T-helper 17 cell (primary cell): Measurements from ENCODE around the gene ZCCHC24. TPM values are rescaled to one million over a fixed set of nuclear protein-coding genes. Genes with fewer than 3 reads are reported as not detected.

Experiments used
- ATAC-seq: fragments of 150-1000 bp; cut with Tn5 transposase; 2 replicates; pipeline ENCODE4 v1.10.0; 2021; ENCODE audit warnings: mild to moderate bottlenecking, moderate library complexity
- DNase-seq, 3 donors: peaks; one replicate each; pipeline versions ENCODE4 v3.0.0 to v3.0.0-alpha.2; 2020 to 2021
- H3K9me3 ChIP-seq: one replicate; pipeline ENCODE4 v1.7.0; 2013; ENCODE audit warnings: low read length, mild to moderate bottlenecking; ENCODE audit not compliant: control insufficient read depth, poor library complexity, severe bottlenecking
- H3K27ac Mint-ChIP-seq: one replicate; pipeline ENCODE4 v1.8.0; 2022; ENCODE audit warnings: mild to moderate bottlenecking, moderate library complexity, mixed read lengths
- H3K27me3 Mint-ChIP-seq: one replicate; pipeline ENCODE4 v1.8.0; 2022; ENCODE audit warnings: mixed read lengths
- H3K36me3 Mint-ChIP-seq: one replicate; pipeline ENCODE4 v1.8.0; 2022; ENCODE audit warnings: low read depth, mixed read lengths
- H3K4me1 Mint-ChIP-seq: one replicate; pipeline ENCODE4 v1.8.0; 2022; ENCODE audit warnings: mild to moderate bottlenecking, mixed read lengths
- H3K4me3 Mint-ChIP-seq: one replicate; pipeline ENCODE4 v1.8.0; 2022; ENCODE audit warnings: mild to moderate bottlenecking, moderate library complexity, mixed read lengths
- total RNA-seq, 4 donors: library from RNA in 2 of 4; stranded (reverse) in 2 of 4; gene quantifications; one replicate each; pipeline ENCODE4 v1.2.3 and lab custom pipeline; 2022 to 2026

Gene ZCCHC24
- total RNA-seq, 2 donors from 2014 or later: 1.1 to 1.3 TPM

DNA sequence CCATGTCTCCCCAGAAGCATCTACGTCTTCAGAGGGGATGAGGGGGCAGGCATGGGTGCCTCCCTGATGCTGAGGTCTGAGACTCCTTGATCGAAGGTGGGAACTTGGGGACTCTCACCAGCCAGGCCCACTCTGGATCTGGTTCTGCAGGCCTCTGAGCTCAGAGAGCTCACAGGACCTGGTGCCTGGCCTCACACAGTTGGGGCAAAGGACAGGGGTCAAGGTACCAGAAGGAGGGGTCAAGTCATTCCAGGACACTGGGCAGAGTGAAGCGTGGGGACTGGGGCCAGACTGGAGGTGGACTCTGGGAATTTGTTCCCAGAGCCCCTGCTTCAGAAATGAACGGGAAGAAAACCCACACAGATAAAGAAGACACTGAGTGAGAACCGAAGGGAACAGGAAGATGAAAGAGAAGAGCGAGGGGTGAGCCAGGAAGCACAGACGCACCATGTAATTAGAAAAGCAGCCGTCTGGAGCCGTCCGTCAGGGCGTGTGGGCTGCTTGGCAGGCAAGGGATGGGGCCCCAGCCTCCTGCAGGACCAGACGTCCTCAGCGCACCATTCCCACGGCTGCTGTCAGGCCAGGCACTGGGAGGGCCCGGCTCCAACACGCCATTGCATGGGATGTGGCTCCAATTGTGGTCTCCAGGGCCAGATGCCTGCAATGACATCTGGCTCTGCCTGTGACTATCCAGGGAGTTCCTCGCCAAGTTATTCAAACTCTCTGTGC is 47.7 kb downstream of the ZCCHC24 start:
- peaks cover 14% of the 10 kb centered on the region for H3K4me1 Mint-ChIP-seq
- peaks cover 5% of the 10 kb centered on the region for H3K27me3 Mint-ChIP-seq
- H3K9me3 ChIP-seq: no peaks in the 10 kb centered on the region
- ATAC-seq: no peak
- peaks cover 2% of the 10 kb centered on the region for H3K36me3 Mint-ChIP-seq
- no peak for DNase-seq
- H3K4me3 Mint-ChIP-seq: no peak overlapping the region
- H3K27ac Mint-ChIP-seq: no peak overlapping the region

DNA sequence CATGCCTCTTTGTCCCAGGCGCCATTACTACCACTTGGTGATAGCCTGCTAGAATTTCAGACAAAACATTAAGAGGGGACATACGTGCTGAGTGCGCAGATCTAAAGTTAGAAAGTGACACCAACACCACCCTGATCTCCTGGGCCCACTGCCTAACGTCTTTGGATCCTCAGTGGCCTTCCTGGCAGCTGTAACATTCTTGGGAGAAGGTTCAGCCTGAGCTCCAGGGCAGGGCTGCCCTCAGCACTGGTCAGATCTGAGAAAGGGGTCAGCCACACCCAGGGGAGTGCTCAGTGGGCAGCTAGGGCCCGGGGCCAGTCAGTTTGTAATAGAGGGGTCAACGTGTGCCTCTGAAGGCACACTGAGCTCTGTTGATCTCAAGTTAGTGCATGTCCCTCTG is 48.4 kb downstream of the ZCCHC24 start:
- Mint-ChIP-seq H3K4me3 (no peak overlapping the region), H3K27me3 (peaks cover 5% of the 10 kb centered on the region), H3K4me1 (peaks cover 14% of the 10 kb centered on the region), H3K36me3 (peaks cover 2% of the 10 kb centered on the region), H3K27ac (no peak overlapping the region)
- no peaks in the 10 kb centered on the region for H3K9me3 ChIP-seq
- ATAC-seq (no peak), DNase-seq (no peak)

DNA sequence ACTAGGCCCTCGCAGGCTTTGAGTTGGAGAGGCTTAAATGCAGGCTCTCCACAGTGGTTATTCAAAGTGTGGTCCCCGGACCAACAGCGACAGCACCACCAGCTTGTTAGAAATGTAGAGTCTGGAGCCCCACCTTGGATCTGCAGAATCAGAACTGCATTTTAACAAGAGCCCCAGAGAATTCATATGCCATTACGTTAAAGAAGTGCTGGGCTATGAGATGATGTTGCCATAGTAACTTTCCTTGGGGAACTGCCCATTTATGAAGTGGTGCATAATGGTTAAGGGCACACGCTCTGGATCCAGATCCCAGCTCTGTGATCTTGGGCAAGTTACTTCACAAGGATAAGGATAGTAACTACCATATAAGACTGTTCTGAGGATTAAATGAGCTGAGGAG is 48.9 kb downstream of the ZCCHC24 start:
- DNase-seq (no peak), ATAC-seq (no peak)
- Mint-ChIP-seq H3K27ac (no peak overlapping the region), H3K4me1 (peaks cover 14% of the 10 kb centered on the region), H3K4me3 (no peak overlapping the region), H3K36me3 (peaks cover 2% of the 10 kb centered on the region), H3K27me3 (peaks cover 5% of the 10 kb centered on the region)
- no peaks in the 10 kb centered on the region for H3K9me3 ChIP-seq

DNA sequence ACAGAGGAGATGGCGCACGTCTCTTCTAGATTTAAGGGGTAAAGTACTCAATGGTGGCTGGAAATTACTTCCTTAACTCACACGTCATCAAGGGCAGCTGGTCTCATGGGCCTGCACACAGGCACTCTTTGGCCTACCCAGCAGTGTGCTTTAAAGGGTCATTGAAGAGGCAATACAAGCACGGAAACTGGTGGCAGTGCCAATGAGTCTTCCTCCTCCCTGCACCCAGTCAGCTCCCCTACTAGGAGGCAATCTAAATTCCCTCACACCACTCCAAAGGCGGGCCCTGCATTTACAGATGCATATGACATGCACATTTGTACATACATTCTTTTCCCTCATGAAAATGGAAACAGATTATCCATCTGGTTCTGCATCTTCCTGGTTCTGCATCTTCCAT is 50.8 kb downstream of the ZCCHC24 start:
- Mint-ChIP-seq H3K4me1 (peaks cover 10% of the 10 kb centered on the region), H3K27ac (no peak overlapping the region), H3K36me3 (peaks cover 2% of the 10 kb centered on the region), H3K27me3 (peaks cover 5% of the 10 kb centered on the region), H3K4me3 (no peak overlapping the region)
- no peaks in the 10 kb centered on the region for H3K9me3 ChIP-seq
- DNase-seq (no peak), ATAC-seq (no peak)

DNA sequence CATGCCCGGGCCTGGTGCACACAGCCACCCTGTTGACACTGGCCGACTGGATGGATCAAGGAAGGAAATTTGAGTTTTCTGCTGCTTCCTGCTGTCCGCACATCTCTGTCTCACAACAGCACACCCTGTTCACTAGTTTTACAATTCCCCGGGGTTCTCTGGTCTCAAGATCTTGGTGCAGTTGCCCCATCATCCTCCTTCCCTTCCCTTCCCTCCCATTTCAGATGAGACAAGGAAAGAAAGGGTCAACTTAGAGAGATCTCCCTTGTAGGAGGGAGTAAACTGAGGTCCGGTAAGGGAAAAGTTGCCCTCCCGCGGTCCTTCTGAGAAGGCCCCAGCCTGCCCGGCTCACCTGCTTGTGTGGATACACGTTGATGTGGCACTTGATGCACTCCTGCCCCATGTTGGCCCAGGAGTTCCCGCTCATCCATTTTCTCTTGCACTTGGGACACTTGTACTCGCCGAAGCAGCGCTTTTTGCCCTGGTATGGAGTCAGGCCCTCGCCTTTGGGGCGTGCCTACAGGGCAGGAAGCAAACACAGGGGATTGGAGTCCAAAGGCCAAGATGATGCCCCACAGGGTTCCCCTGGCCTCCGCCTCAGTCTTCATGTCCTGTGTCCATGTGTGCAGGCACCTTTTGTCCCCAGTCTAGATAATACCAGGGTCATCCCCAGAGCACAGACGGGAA is 51.4 kb downstream of the ZCCHC24 start:
- no peaks in the 10 kb centered on the region for H3K9me3 ChIP-seq
- H3K27ac Mint-ChIP-seq: no peak overlapping the region
- H3K4me1 Mint-ChIP-seq: peaks cover 8% of the 10 kb centered on the region
- H3K27me3 Mint-ChIP-seq: peaks cover 5% of the 10 kb centered on the region
- no peak for ATAC-seq
- peaks cover 2% of the 10 kb centered on the region for H3K36me3 Mint-ChIP-seq
- H3K4me3 Mint-ChIP-seq: no peak overlapping the region
- no peak for DNase-seq

DNA sequence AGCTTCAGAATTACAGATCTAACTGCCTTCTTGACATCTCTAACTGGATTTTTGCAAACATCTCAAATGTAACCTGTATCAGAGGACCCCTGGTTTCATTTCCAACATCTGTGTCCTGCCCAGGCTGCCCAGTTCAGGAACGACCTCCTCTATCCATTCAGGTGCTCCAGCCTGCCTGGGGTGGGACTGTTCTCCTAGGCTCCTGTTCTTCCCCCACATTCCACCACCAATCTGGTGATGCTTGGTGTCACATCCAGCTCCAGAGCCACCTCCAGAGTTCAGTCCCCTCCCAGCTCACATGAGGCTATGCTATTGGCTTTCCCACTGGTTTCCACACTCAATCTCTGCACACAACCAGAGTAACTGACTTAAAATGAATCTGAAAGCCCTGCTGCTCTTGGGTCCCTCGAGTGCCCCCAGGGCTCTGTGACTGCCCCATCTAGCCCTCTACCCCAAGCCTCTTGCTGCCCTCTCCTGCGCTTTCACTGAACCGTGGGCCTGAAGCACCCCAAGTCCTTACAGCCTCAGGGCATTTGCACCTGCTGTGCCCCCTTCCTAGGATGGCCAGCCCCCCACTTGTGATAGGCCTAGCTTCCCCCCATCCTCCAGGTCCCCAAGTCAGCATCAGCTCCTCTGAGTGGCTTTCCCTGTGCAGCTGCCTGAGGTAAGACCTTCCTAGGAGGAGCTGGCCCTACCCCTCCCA is 52.1 kb downstream of the ZCCHC24 start:
- H3K27ac Mint-ChIP-seq: no peak overlapping the region
- no peaks in the 10 kb centered on the region for H3K9me3 ChIP-seq
- H3K4me3 Mint-ChIP-seq: no peak overlapping the region
- peaks cover 8% of the 10 kb centered on the region for H3K4me1 Mint-ChIP-seq
- no peak for DNase-seq
- no peak for ATAC-seq
- H3K27me3 Mint-ChIP-seq: peaks cover 5% of the 10 kb centered on the region
- H3K36me3 Mint-ChIP-seq: peaks cover 2% of the 10 kb centered on the region

DNA sequence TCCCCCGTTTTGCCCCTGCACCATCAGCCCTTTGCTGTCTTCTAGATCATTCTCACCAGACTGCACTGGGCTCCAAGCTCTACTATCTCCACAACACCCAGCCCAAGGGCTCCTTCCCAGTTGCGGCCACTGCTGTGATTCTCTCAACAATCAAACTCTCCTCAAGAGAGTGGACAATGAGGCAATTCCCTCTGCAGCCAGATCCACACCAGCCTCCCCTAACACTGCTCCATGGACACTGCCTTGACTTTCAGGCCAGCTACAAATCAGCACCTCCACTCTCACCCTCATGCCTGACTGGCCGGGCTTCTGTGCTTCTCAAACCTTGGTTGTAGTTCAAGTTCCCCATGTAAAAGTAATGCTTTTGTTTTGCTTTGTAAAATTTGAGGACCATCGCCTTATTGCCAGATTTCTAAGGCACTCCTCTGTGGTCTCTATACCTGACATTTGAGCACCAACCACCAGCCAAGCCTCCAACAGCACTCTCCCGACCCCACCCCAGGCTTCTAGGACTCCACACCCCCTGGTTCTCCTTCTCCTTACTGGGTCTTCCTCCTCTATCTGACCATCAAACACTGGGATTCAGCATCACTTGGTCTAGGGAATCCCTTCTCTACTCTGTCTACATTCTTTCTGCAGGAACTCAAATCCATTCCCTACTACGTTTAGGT is 52.8 kb downstream of the ZCCHC24 start:
- Mint-ChIP-seq H3K4me3 (no peak overlapping the region), H3K27me3 (peaks cover 3% of the 10 kb centered on the region)
- no peak for ATAC-seq

DNA sequence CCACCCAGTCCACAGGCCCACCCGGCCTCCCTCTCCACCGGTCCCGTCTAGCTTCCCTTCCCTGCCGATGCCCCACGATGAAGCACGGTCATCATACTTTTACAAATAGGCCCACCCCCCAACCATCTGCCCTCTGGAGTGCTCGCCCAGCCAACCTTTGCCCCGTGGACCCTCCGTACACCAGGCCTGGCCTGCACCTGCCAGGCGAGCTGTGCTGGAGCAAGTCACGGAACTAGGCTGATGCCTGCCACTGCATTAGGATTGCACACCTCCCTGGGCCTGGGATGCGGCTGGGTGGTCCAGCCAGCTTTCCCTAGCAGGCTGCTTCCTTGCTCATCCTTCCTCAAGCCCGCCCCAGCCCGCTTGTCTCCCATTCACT is 53.4 kb downstream of the ZCCHC24 start:
- Mint-ChIP-seq H3K36me3 (peaks cover 2% of the 10 kb centered on the region), H3K4me3 (no peak overlapping the region), H3K27me3 (no peaks in the 10 kb centered on the region), H3K4me1 (peaks cover 8% of the 10 kb centered on the region), H3K27ac (no peak overlapping the region)
- peak in 1 of 3 donors; percentile 1 for DNase-seq
- ATAC-seq: no peak
- H3K9me3 ChIP-seq: no peaks in the 10 kb centered on the region

More for the DNA sequence above, 52.8 kb downstream of the ZCCHC24 start:
- H3K9me3 ChIP-seq: no peaks in the 10 kb centered on the region
- peak in 1 of 3 donors; percentile 2 for DNase-seq
- no peak overlapping the region for H3K27ac Mint-ChIP-seq
- peaks cover 8% of the 10 kb centered on the region for H3K4me1 Mint-ChIP-seq
- H3K36me3 Mint-ChIP-seq: peaks cover 2% of the 10 kb centered on the region

DNA sequence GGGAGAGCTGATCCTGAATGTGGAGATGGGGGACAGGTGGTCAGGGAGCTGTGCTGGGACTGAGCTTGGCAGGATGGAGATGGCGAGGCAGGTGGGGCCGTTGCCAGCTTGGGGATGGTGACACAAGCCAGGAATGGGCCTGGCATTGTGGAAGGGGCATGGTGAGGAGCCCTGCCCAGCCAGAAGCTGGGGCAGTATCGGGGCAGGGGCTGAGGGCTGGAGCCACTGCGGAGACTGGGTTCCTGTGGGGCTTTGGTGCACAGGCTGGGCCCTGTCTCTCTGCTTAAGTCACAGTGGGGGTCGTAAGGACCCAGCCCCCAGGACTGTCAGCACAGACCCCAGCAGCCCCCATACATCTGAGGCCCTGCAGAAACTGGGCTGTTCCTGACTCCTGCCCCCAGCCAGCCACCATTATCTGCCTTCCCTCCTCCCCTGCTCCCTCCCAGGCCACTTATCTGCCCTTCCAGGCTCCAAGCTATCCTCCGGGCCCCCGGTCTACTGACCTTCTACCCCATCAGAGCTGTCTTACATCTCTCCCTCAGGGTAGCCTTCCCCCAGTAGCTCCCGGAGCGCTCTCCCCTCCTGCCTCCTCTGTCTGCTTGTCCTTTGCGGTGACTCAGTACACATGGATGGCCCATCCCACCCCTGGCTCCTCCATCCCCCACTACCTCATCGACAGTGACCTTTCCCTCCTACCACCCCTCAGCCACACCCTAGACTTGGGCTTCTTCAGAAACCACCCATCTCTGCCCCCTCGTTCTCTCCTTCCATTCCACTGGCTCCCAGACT is 54.0 kb downstream of the ZCCHC24 start:
- Mint-ChIP-seq H3K36me3 (peaks cover 2% of the 10 kb centered on the region), H3K4me3 (no peak overlapping the region), H3K27ac (no peak overlapping the region), H3K4me1 (peaks cover 8% of the 10 kb centered on the region), H3K27me3 (no peaks in the 10 kb centered on the region)
- ATAC-seq (no peak), DNase-seq (peak in 2 of 3 donors; percentile 6 to 8)
- no peaks in the 10 kb centered on the region for H3K9me3 ChIP-seq

DNA sequence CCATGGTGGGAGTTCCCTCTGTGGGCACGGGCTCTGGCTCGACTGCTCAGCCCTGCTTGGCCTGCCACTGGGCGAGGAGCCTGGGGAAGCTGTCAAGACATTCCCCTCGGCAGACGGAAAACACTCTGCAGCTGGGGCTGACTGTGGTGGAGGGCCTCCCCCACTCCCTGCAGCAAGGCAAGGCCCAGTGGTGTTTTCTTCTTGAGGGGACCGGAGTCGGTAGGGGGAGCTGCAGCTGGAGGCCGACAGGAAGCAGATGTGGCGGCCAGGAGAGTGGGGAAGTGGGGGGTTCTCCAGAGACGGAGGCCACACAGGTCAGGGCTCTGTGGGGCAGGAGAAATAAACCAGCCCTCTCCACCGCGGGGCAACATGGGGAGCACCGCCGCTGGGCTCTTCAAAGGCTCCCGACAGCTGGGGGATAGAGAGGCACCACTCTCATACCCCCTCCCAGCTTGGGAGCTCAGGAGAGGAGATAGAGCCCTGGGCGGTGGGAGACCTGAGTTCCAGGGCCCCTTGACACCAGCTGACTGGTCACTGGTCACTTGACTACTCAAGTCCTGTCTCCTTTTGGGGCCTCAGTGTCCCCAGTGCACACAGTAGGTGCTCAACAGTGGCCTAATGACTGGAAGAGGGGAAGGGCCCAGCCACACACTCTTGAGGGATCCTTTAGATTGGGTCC is 54.7 kb downstream of the ZCCHC24 start:
- H3K27me3 Mint-ChIP-seq: no peaks in the 10 kb centered on the region
- no peaks in the 10 kb centered on the region for H3K9me3 ChIP-seq
- peaks cover 8% of the 10 kb centered on the region for H3K4me1 Mint-ChIP-seq
- no peak overlapping the region for H3K27ac Mint-ChIP-seq
- peaks cover 2% of the 10 kb centered on the region for H3K36me3 Mint-ChIP-seq
- peak in 2 of 3 donors; percentile 4 to 5 for DNase-seq
- H3K4me3 Mint-ChIP-seq: no peak overlapping the region
- ATAC-seq: no peak

DNA sequence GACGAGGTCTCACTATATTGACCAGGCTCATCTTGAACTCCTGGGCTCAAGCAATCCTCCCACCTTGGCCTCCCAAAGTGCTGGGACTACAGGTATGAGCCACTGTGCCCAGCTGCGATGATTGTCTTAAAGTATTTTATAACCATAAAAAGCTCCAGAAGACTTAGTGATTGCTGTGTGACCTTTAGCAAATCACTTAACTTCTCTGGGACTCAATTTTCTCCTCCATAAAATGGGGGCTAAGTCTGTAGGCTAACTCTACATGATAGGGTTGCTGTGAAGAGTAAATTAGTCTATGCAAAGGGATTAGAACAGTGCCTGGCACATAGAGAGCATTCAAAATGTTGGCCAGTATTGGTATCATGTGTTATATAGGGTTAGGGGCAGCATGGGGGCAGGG is 55.4 kb downstream of the ZCCHC24 start:
- no peak overlapping the region for H3K27ac Mint-ChIP-seq

More for the DNA sequence above, 55.4 kb downstream of the ZCCHC24 start:
- H3K4me3 Mint-ChIP-seq: no peak overlapping the region
- no peaks in the 10 kb centered on the region for H3K27me3 Mint-ChIP-seq
- no peak for ATAC-seq
- DNase-seq: no peak
- H3K9me3 ChIP-seq: no peaks in the 10 kb centered on the region
- peaks cover 8% of the 10 kb centered on the region for H3K4me1 Mint-ChIP-seq
- peaks cover 2% of the 10 kb centered on the region for H3K36me3 Mint-ChIP-seq
